Caco-2 (cell line): ENCODE results near the gene C2orf74. TPM values are rescaled to one million over a fixed set of nuclear protein-coding genes. Genes with fewer than 3 reads are reported as not detected.
"Not testable (repeated sequence)": the region's sequence is repeated elsewhere in the genome, so short reads cannot be mapped to it uniquely, and the experiment has no call there.

Source experiments
- BruUV-seq: library from RNA; stranded (reverse); fragments of 400-500 nt; replicated peaks from 2 replicates; lab custom pipeline; 2021; lab: Mats Ljungman, UMichigan
- CTCF ChIA-PET: fragments of 300-600 bp; sonication (Branson Sonifier 250); formaldehyde crosslinking; loops from one replicate; lab custom pipeline; 2022; ENCODE audit warnings: antibody characterized with exemption; lab: Charles Lee
- POLR2A ChIA-PET: fragments of 300-600 bp; sonication (Branson Sonifier 250); formaldehyde crosslinking; loops from one replicate; lab custom pipeline; 2022; ENCODE audit warnings: antibody characterized with exemption; lab: Charles Lee
- DNase-seq, 2 experiments: peaks; one replicate each; pipeline versions ENCODE4 v3.0.0 to v3.0.0-alpha.2; 2020 to 2022
- H3K27me3 ChIP-seq: replicated peaks from 2 replicates; pipeline ENCODE4 v1.6.0; 2011; ENCODE audit warnings: low read length; ENCODE audit not compliant: control insufficient read depth, insufficient read depth
- H3K36me3 ChIP-seq: 2 replicates; pipeline ENCODE4 v1.5.1; 2011; ENCODE audit warnings: low read length; ENCODE audit not compliant: control insufficient read depth, insufficient read depth
- H3K4me1 ChIP-seq: fragments of 250-450 bp; sonication (Bioruptor Pico); 2 replicates; pipeline ENCODE4 v1.5.1; 2020; ENCODE audit warnings: mild to moderate bottlenecking
- H3K4me3 ChIP-seq: 2 replicates; pipeline ENCODE4 v1.5.1; 2011; ENCODE audit warnings: low read depth, mild to moderate bottlenecking, control low read depth, low read length
- H3K9me3 ChIP-seq: fragments of 250-450 bp; sonication (Bioruptor Pico); 2 replicates; pipeline ENCODE4 v1.5.1; 2020; ENCODE audit warnings: mild to moderate bottlenecking, moderate library complexity
- H3K27ac Mint-ChIP-seq: one replicate; pipeline ENCODE4 v1.8.0; 2022; ENCODE audit warnings: mixed read lengths; ENCODE audit not compliant: unreplicated experiment
- H3K27me3 Mint-ChIP-seq: one replicate; pipeline ENCODE4 v1.8.0; 2022; ENCODE audit warnings: mixed read lengths; ENCODE audit not compliant: insufficient read depth, unreplicated experiment
- H3K36me3 Mint-ChIP-seq: one replicate; pipeline ENCODE4 v1.8.0; 2022; ENCODE audit warnings: mild to moderate bottlenecking, mixed read lengths; ENCODE audit not compliant: insufficient read depth, unreplicated experiment
- H3K4me1 Mint-ChIP-seq: one replicate; pipeline ENCODE4 v1.8.0; 2022; ENCODE audit warnings: low read depth, mixed read lengths; ENCODE audit not compliant: unreplicated experiment
- H3K4me3 Mint-ChIP-seq: one replicate; pipeline ENCODE4 v1.8.0; 2022; ENCODE audit warnings: mild to moderate bottlenecking, moderate library complexity, mixed read lengths; ENCODE audit not compliant: unreplicated experiment
- H3K9me3 Mint-ChIP-seq: one replicate; pipeline ENCODE4 v1.8.0; 2022; ENCODE audit warnings: mixed read lengths; ENCODE audit not compliant: unreplicated experiment
- intact Hi-C: fragments of 100-400 bp; cut with micrococcal nuclease; formaldehyde crosslinking; loops from one replicate; pipeline ENCODE4 v1.10.0; 2022; ENCODE audit not compliant: unreplicated experiment
- total RNA-seq: library from RNA; stranded (reverse); gene quantifications from 2 replicates; pipeline ENCODE4 v1.2.3, GENCODE V29; 2022
- TF ChIP-seq, protein P1 (sequence below), 2 experiments: fragments of 200-600 bp in 1 of 2; IDR thresholded peaks; 1 replicate in 1 of 2; 2 replicates in 1 of 2; pipeline versions ENCODE4 v1.5.1 to v1.8.0; 2011 to 2022; ENCODE audit warnings: antibody characterized with exemption in 1 of 2, control low read depth in 1 of 2, inconsistent platforms in 1 of 2, low read depth in 1 of 2, low read length in 1 of 2, mild to moderate bottlenecking in 1 of 2, moderate library complexity in 1 of 2; ENCODE audit not compliant: insufficient read depth in 1 of 2, severe bottlenecking in 1 of 2, unreplicated experiment in 1 of 2

The C2orf74 gene
- total RNA-seq, 1 experiment from 2014 or later: not detected

DNA sequence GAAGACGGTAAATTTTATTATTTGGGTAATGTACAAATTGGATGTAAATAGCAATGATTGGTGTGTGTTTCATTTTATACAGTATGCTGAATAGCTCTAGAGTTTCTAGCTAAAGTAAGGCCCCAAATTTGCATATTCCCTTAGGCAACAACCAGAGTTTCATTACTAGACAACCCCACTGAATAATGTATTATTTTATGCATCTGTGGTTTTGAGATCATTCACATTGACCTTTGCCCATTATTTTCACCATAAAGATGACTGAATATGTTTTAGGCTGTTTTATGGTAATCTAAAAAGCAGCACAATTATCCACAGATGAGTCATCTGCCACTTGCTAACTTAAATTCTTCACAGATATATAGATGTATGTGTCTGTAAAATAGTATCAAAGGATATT lies 44.5 kb upstream of the C2orf74 start:
- Mint-ChIP-seq H3K9me3 (peaks cover 12% of the 10 kb centered on the region), H3K27me3 (no peaks in the 10 kb centered on the region), H3K27ac (no peak overlapping the region), H3K4me1 (no peaks in the 10 kb centered on the region), H3K4me3 (no peak overlapping the region), H3K36me3 (peaks cover 5% of the 10 kb centered on the region)
- Histone ChIP-seq H3K4me3 (no peak overlapping the region), H3K9me3 (no peaks in the 10 kb centered on the region), H3K27me3 (no peaks in the 10 kb centered on the region), H3K4me1 (no peaks in the 10 kb centered on the region), H3K36me3 (no peaks in the 10 kb centered on the region)
- no TSS peak for BruUV-seq
- no peak for DNase-seq
- ChIA-PET POLR2A (no interaction called here), CTCF (no interaction called here)
- TF ChIP-seq, protein P1, sequence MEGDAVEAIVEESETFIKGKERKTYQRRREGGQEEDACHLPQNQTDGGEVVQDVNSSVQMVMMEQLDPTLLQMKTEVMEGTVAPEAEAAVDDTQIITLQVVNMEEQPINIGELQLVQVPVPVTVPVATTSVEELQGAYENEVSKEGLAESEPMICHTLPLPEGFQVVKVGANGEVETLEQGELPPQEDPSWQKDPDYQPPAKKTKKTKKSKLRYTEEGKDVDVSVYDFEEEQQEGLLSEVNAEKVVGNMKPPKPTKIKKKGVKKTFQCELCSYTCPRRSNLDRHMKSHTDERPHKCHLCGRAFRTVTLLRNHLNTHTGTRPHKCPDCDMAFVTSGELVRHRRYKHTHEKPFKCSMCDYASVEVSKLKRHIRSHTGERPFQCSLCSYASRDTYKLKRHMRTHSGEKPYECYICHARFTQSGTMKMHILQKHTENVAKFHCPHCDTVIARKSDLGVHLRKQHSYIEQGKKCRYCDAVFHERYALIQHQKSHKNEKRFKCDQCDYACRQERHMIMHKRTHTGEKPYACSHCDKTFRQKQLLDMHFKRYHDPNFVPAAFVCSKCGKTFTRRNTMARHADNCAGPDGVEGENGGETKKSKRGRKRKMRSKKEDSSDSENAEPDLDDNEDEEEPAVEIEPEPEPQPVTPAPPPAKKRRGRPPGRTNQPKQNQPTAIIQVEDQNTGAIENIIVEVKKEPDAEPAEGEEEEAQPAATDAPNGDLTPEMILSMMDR (IDR thresholded peaks at IDR 0.05; ENCODE audit: insufficient read depth in 1 of 2, low read depth in 1 of 2, low read length in 1 of 2, severe bottlenecking in 1 of 2, unreplicated experiment in 1 of 2): no peak
- intact Hi-C loops: no loop called here

DNA sequence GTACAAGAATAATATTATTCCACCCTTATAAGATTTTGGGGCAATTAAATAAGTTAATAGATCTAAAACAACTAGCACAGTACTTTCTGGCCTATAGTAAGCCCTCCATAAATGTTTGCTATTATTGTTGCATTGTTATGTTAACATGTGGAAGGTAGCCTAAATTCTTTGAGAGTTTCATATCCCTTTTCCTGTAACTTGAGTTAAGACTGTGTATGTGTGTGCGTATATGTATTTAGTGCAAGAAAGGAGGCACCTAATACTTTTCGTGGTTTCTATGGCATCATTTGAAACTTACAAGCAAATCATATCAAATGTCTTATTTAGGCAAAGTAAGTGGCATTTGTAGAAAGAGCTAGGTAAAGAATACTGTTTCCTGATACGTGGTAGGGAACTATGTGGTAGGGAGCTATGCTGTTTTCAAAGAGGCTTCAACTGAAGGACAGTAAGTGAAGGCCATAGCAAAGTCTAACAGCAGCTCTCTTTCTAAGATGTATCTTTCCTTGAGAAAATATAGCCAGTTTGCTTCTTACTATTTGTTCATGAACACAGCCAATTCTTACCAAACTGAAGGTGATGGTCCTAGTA lies 36.8 kb upstream of the C2orf74 start:
- no peak overlapping the region for H3K27ac Mint-ChIP-seq
- CTCF ChIA-PET: interaction anchor here (0.6 to 0.7 kb wide), 2 partner anchors 18 to 550 kb away, joined by 3 read pairs; no protein-coding TSS in a partner anchor

DNA sequence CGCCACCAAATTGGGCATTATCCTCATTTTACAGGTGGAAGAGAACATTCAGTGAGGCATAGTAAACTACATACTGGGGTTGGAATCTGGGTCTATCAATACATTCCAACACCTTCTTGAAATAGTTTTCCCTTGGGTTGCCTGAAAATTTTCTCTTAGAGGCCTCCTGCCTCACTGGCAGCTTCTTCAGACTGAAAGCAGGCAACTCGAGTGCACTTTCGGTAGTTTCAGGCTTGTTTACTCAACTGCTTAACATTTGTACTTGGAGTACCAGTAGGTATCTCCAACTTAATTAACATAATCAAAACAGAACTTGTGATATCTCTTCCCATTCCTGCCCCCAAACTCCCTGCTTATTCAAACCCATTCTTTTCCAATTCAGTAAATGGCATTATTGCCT lies 36.2 kb upstream of the C2orf74 start:
- CTCF ChIA-PET: no interaction called here
- intact Hi-C loops: no loop called here
- no peaks in the 10 kb centered on the region for H3K27me3 Mint-ChIP-seq
- no peaks in the 10 kb centered on the region for H3K36me3 Mint-ChIP-seq
- H3K4me3 ChIP-seq: no peak overlapping the region
- H3K27me3 ChIP-seq: no peaks in the 10 kb centered on the region; the same call in 1 of the 2 replicates
- no peak overlapping the region for H3K4me3 Mint-ChIP-seq
- no peak overlapping the region for H3K27ac Mint-ChIP-seq
- DNase-seq: no peak
- no peaks in the 10 kb centered on the region for H3K9me3 ChIP-seq
- BruUV-seq: no TSS peak
- H3K4me1 Mint-ChIP-seq: no peaks in the 10 kb centered on the region
- TF ChIP-seq, protein P1 (IDR thresholded peaks at IDR 0.05; ENCODE audit: insufficient read depth in 1 of 2, low read depth in 1 of 2, low read length in 1 of 2, severe bottlenecking in 1 of 2, unreplicated experiment in 1 of 2): no peak
- no peaks in the 10 kb centered on the region for H3K9me3 Mint-ChIP-seq
- H3K4me1 ChIP-seq: no peaks in the 10 kb centered on the region
- H3K36me3 ChIP-seq: no peaks in the 10 kb centered on the region
- POLR2A ChIA-PET: no interaction called here

More for the DNA sequence above, 36.8 kb upstream of the C2orf74 start:
- H3K36me3 ChIP-seq: no peaks in the 10 kb centered on the region
- H3K4me1 ChIP-seq: no peaks in the 10 kb centered on the region
- H3K27me3 Mint-ChIP-seq: no peaks in the 10 kb centered on the region
- DNase-seq: no peak
- BruUV-seq: no TSS peak
- POLR2A ChIA-PET: no interaction called here
- no peak overlapping the region for H3K4me3 Mint-ChIP-seq
- H3K4me1 Mint-ChIP-seq: no peaks in the 10 kb centered on the region
- H3K9me3 ChIP-seq: no peaks in the 10 kb centered on the region
- no peaks in the 10 kb centered on the region for H3K9me3 Mint-ChIP-seq
- intact Hi-C loops: no loop called here
- H3K27me3 ChIP-seq: no peaks in the 10 kb centered on the region; the same call in 1 of the 2 replicates
- H3K36me3 Mint-ChIP-seq: no peaks in the 10 kb centered on the region
- H3K4me3 ChIP-seq: no peak overlapping the region
- TF ChIP-seq, protein P1 (IDR thresholded peaks at IDR 0.05; ENCODE audit: insufficient read depth in 1 of 2, low read depth in 1 of 2, low read length in 1 of 2, severe bottlenecking in 1 of 2, unreplicated experiment in 1 of 2): no peak

DNA sequence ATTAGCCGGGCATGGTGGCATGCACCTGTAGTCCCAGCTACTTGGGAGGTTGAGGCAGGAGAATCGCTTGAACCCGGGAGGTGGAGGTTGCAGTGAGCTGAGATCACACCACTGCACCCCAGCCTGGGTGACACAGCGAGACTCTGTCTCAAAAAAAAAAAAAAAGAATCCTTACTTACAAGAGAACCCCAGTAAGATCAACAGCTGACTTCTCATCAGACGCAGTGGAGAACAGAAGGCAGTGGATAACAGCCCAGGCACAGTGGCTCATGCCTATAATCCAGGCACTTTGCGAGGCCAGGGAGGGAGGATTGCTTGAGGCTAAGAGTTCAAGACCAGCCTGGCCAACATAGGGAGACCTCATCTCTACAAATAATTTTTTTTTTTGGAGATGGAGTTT lies 33.9 kb upstream of the C2orf74 start:
- H3K27me3 Mint-ChIP-seq, H3K27ac Mint-ChIP-seq, H3K4me3 ChIP-seq, H3K27me3 ChIP-seq, H3K4me1 ChIP-seq, intact Hi-C loops, CTCF ChIA-PET, H3K4me1 Mint-ChIP-seq, H3K4me3 Mint-ChIP-seq, H3K9me3 Mint-ChIP-seq, DNase-seq, POLR2A ChIA-PET, H3K9me3 ChIP-seq, BruUV-seq, H3K36me3 ChIP-seq, H3K36me3 Mint-ChIP-seq: not testable (repeated sequence)
